ENCODE results near the gene PRR5L. TPM values are rescaled to one million over a fixed set of nuclear protein-coding genes. Genes with fewer than 3 reads are reported as not detected.
"Not testable (repeated sequence)": the region's sequence is repeated elsewhere in the genome, so short reads cannot be mapped to it uniquely, and the experiment has no call there.

Gene PRR5L
- total and polyA plus RNA-seq, 9 of the 15 experiments (the other 6 are each of a cell fraction or from before 2014, with no cell fraction given): 0.11 to 0.60 (median 0.36) TPM; not detected in 2

GRCh38 chr11:36324956-36325355, 28.9 kb downstream of the PRR5L start:
- H3K27ac ChIP-seq (ENCODE audit: extremely low read depth, low read depth, low read length); H4K20me1 ChIP-seq (replicated peaks; ENCODE audit: control insufficient read depth, insufficient read depth, low read length); H3K4me3 ChIP-seq; FAIRE-seq; in situ Hi-C loops (cut with MboI); H3K27me3 ChIP-seq (ENCODE audit: control insufficient read depth in 2 of 2, insufficient read depth in 2 of 2, low read length in 2 of 2); CTCF ChIA-PET (ENCODE audit: low intra/inter-chr PET ratio); ATAC-seq; H3K9me3 ChIP-seq (replicated peaks; ENCODE audit: control insufficient read depth, insufficient read depth, low read depth, low read length); H3K9me1 ChIP-seq (ENCODE audit: control insufficient read depth, insufficient read depth, low read length); BruUV-seq (replicated peaks); H3K36me3 ChIP-seq (ENCODE audit: control insufficient read depth, insufficient read depth, low read length); H3K79me2 ChIP-seq (ENCODE audit: control insufficient read depth, insufficient read depth, low read length); H3K4me1 ChIP-seq (replicated peaks in 1 of 2; ENCODE audit: control insufficient read depth in 2 of 2, insufficient read depth in 2 of 2, low read length in 2 of 2); intact Hi-C loops (cut with micrococcal nuclease); TF ChIP-seq NR2C2 (CRISPR knock-in tag; IDR thresholded peaks at IDR 0.05): not testable (repeated sequence)
- 31% methylated on average over 13 of the region's 15 CpGs for WGBS (ENCODE audit: insufficient coverage, low coverage, missing lambda C conversion rate)
- peak in 1 of 4 experiments; percentile 3 for DNase-seq (ENCODE audit: extremely low read depth in 1 of 4, low spot score in 3 of 4)
- POLR2A ChIA-PET: interaction anchor here (1.5 kb wide), 1 partner anchor 9 kb away, joined by 4 read pairs; no protein-coding TSS in a partner anchor
- H2AFZ ChIP-seq (ENCODE audit: low read depth, low read length): peak overlapping the region; percentile 79
- peak overlapping the region; percentile 23 to 77; a peak in 3 of 4 replicates for H3K9ac ChIP-seq (ENCODE audit: insufficient read depth in 1 of 2, low read depth in 2 of 2, low read length in 2 of 2)
- H3K4me2 ChIP-seq (ENCODE audit: insufficient read depth, low read length): peak overlapping the region; percentile 73
- TF ChIP-seq EP400 (IDR thresholded peaks at IDR 0.05): 0 out of 2 replicates have a peak, but pooled peaks have one; percentile 26
- 0 out of 2 replicates have a peak, but pooled peaks have one; percentile 42 for TF ChIP-seq PTTG1 (tag; IDR thresholded peaks at IDR 0.05; ENCODE audit: low read depth)
- TF ChIP-seq NR2C2 (tag; IDR thresholded peaks at IDR 0.05): peak; percentile 25; the same call in 1 of the 2 replicates
- peak; percentile 53 for TF ChIP-seq MGA (IDR thresholded peaks at IDR 0.05)
- 0 out of 2 replicates have a peak, but pooled peaks have one; percentile 45 for TF ChIP-seq PREB (CRISPR knock-in tag; IDR thresholded peaks at IDR 0.05)
- TF ChIP-seq TAF7 (tag; IDR thresholded peaks at IDR 0.05): peak; percentile 80; the same call in 1 of the 2 replicates
- TF ChIP-seq YY1 (IDR thresholded peaks at IDR 0.05; ENCODE audit: borderline replicate concordance in 1 of 3, control insufficient read depth in 1 of 3, extremely low read depth in 1 of 3, insufficient read depth in 3 of 3, insufficient read length in 1 of 3, insufficient replicate concordance in 2 of 3, low read depth in 1 of 3, low read length in 2 of 3): peak in 2 of 3 experiments; percentile 14 to 84
- peak; percentile 42; the same call in 1 of the 2 replicates for TF ChIP-seq L3MBTL2 (IDR thresholded peaks at IDR 0.05)

All from K562 (cell line).